GM12891 (cell line): ENCODE data around the gene ZNF70.

Experiments used
- POLR2A ChIP-seq: IDR thresholded peaks from 2 replicates; pipeline ENCODE4 v1.6.1; 2011; ENCODE audit warnings: low read depth, low read length, control low read depth
- POLR2AphosphoS5 ChIP-seq: IDR thresholded peaks from 2 replicates; pipeline ENCODE4 v1.6.1; 2011; ENCODE audit warnings: low read depth, low read length, control low read depth
- TAF1 ChIP-seq: IDR thresholded peaks from 2 replicates; pipeline ENCODE4 v1.6.1; 2011; ENCODE audit warnings: low read depth, low read length, control low read depth

GRCh38 chr22:23787600-23787896 is 36.6 kb upstream of the ZNF70 start:
- TF ChIP-seq POLR2A: no peak
- TF ChIP-seq POLR2AphosphoS5: no peak
- TF ChIP-seq TAF1: no peak
